ENCODE data around the gene HSPB3.
"Not testable (repeated sequence)": the region's sequence is repeated elsewhere in the genome, so short reads cannot be mapped to it uniquely, and the experiment has no call there.

HSPB3 gene

GRCh38 chr5:54457094-54457862 lies 1.8 kb downstream of the HSPB3 start:
- DNase-seq (ENCODE audit: low read depth in 2 of 2, low spot score in 1 of 2), result no peak

GRCh38 chr5:54458221-54458620 lies 2.7 kb downstream of the HSPB3 start:
- no peak for DNase-seq (ENCODE audit: low read depth in 2 of 2, low spot score in 1 of 2)

GRCh38 chr5:54460181-54460919 lies 4.9 kb downstream of the HSPB3 start:
- no peak for DNase-seq (ENCODE audit: low read depth in 2 of 2, low spot score in 1 of 2)

- no peak for DNase-seq (ENCODE audit: low read depth in 2 of 2, low spot score in 1 of 2)
Observed at GRCh38 chr5:54462281-54462680, 6.8 kb downstream of the HSPB3 start.

- DNase-seq (ENCODE audit: low read depth in 2 of 2, low spot score in 1 of 2), result no peak
Observed at GRCh38 chr5:54463713-54464112, 8.2 kb downstream of the HSPB3 start.

- no peak for DNase-seq (ENCODE audit: low read depth in 2 of 2, low spot score in 1 of 2)
Observed at GRCh38 chr5:54469622-54470021, 14.1 kb downstream of the HSPB3 start.

- no peak for DNase-seq (ENCODE audit: low read depth in 2 of 2, low spot score in 1 of 2)
Observed at GRCh38 chr5:54470128-54470527, 14.6 kb downstream of the HSPB3 start.

- no peak for DNase-seq (ENCODE audit: low read depth in 2 of 2, low spot score in 1 of 2)
Observed at GRCh38 chr5:54470677-54471076, 15.2 kb downstream of the HSPB3 start.

GRCh38 chr5:54471398-54471797 lies 15.9 kb downstream of the HSPB3 start:
- no peak for DNase-seq (ENCODE audit: low read depth in 2 of 2, low spot score in 1 of 2)

- DNase-seq (ENCODE audit: low read depth in 2 of 2, low spot score in 1 of 2), result no peak
Observed at GRCh38 chr5:54476682-54477081, 21.2 kb downstream of the HSPB3 start.

GRCh38 chr5:54477941-54478478 lies 22.5 kb downstream of the HSPB3 start:
- no peak for DNase-seq (ENCODE audit: low read depth in 2 of 2, low spot score in 1 of 2)

GRCh38 chr5:54480296-54480695 lies 24.8 kb downstream of the HSPB3 start:
- no peak for DNase-seq (ENCODE audit: low read depth in 2 of 2, low spot score in 1 of 2)

GRCh38 chr5:54484219-54484894 lies 28.9 kb downstream of the HSPB3 start:
- DNase-seq (ENCODE audit: low read depth in 2 of 2, low spot score in 1 of 2), result no peak

GRCh38 chr5:54485659-54486058 lies 30.2 kb downstream of the HSPB3 start:
- not testable (repeated sequence) for DNase-seq (ENCODE audit: low read depth in 2 of 2, low spot score in 1 of 2)

- DNase-seq (ENCODE audit: low read depth in 2 of 2, low spot score in 1 of 2), result not testable (repeated sequence)
Observed at GRCh38 chr5:54489648-54489979, 34.1 kb downstream of the HSPB3 start.

- no peak for DNase-seq (ENCODE audit: low read depth in 2 of 2, low spot score in 1 of 2)
Observed at GRCh38 chr5:54491326-54491725, 35.8 kb downstream of the HSPB3 start.

- no peak for DNase-seq (ENCODE audit: low read depth in 2 of 2, low spot score in 1 of 2)
Observed at GRCh38 chr5:54492178-54492577, 36.7 kb downstream of the HSPB3 start.

- DNase-seq (ENCODE audit: low read depth in 2 of 2, low spot score in 1 of 2), result no peak
Observed at GRCh38 chr5:54495027-54495426, 39.5 kb downstream of the HSPB3 start.
